WTC11 (cell line): ENCODE data around the gene ING5. TPM values are rescaled to one million over a fixed set of nuclear protein-coding genes. Genes with fewer than 3 reads are reported as not detected.
"Not testable (repeated sequence)": the region's sequence is repeated elsewhere in the genome, so short reads cannot be mapped to it uniquely, and the experiment has no call there.

Experiments used
- ATAC-seq: fragments of 200-7000 bp; cut with Tn5 transposase; 2 replicates; pipeline ENCODE4 v1.10.0; 2021; ENCODE audit warnings: mild to moderate bottlenecking, moderate library complexity
- CTCF ChIA-PET: fragments of 300-600 bp; sonication (Branson Sonifier 250); formaldehyde crosslinking; loops from one replicate; lab custom pipeline; 2021; ENCODE audit warnings: antibody characterized with exemption; lab: Charles Lee
- POLR2A ChIA-PET: fragments of 350-600 bp; sonication (Branson Sonifier 250); formaldehyde crosslinking; loops from one replicate; lab custom pipeline; 2021; ENCODE audit warnings: antibody characterized with exemption; lab: Charles Lee
- DNase-seq: peaks from one replicate; pipeline ENCODE4 v3.0.0; 2021; ENCODE audit warnings: low spot score
- H3K27ac Mint-ChIP-seq: 2 replicates; pipeline ENCODE4 v1.8.0; 2021; ENCODE audit warnings: mixed read lengths
- H3K27me3 Mint-ChIP-seq: 2 replicates; pipeline ENCODE4 v1.8.0; 2021; ENCODE audit warnings: low read depth, mild to moderate bottlenecking, moderate library complexity, mixed read lengths
- H3K36me3 Mint-ChIP-seq: 2 replicates; pipeline ENCODE4 v1.8.0; 2021; ENCODE audit warnings: mixed read lengths
- H3K4me1 Mint-ChIP-seq: 2 replicates; pipeline ENCODE4 v1.8.0; 2022; ENCODE audit warnings: mixed read lengths
- H3K4me3 Mint-ChIP-seq: 2 replicates; pipeline ENCODE4 v1.8.0; 2021; ENCODE audit warnings: mild to moderate bottlenecking, moderate library complexity, mixed read lengths
- H3K9me3 Mint-ChIP-seq: 2 replicates; pipeline ENCODE4 v1.8.0; 2021; ENCODE audit warnings: mixed read lengths
- ATF1 ChIP-seq: sonication (generic); formaldehyde crosslinking; IDR thresholded peaks from 2 replicates; pipeline ENCODE4 v1.8.1; 2023; ENCODE audit warnings: mild to moderate bottlenecking, moderate library complexity, missing genetic modification reagents
- ELF4 ChIP-seq: sonication (generic); formaldehyde crosslinking; IDR thresholded peaks from 2 replicates; pipeline ENCODE4 v1.8.1; 2022; ENCODE audit warnings: low read depth, mild to moderate bottlenecking, moderate library complexity, missing genetic modification reagents
- ESRRA ChIP-seq: sonication (generic); formaldehyde crosslinking; IDR thresholded peaks from 2 replicates; pipeline ENCODE4 v1.8.1; 2022; ENCODE audit warnings: mild to moderate bottlenecking, missing genetic modification reagents, borderline replicate concordance
- ETV6 ChIP-seq: sonication (generic); formaldehyde crosslinking; IDR thresholded peaks from 2 replicates; pipeline ENCODE4 v1.8.1; 2022; ENCODE audit warnings: mild to moderate bottlenecking, missing genetic modification reagents
- GABPB1 ChIP-seq: sonication (generic); formaldehyde crosslinking; IDR thresholded peaks from 2 replicates; pipeline ENCODE4 v1.8.1; 2023; ENCODE audit warnings: mild to moderate bottlenecking, missing genetic modification reagents
- IRF2 ChIP-seq: sonication (generic); formaldehyde crosslinking; IDR thresholded peaks from 2 replicates; pipeline ENCODE4 v1.8.0; 2022; ENCODE audit warnings: low read depth, missing genetic modification reagents, borderline replicate concordance
- MXD4 ChIP-seq: fragments of 250-450 bp; sonication (Bioruptor Pico); IDR thresholded peaks from 2 replicates; pipeline ENCODE4 v1.8.0; 2021; ENCODE audit warnings: mild to moderate bottlenecking, moderate library complexity, borderline replicate concordance
- NR1H2 ChIP-seq: sonication (generic); formaldehyde crosslinking; IDR thresholded peaks from 2 replicates; pipeline ENCODE4 v1.9.0; 2021; ENCODE audit warnings: mild to moderate bottlenecking, moderate library complexity, missing genetic modification reagents
- RELA ChIP-seq: sonication (generic); formaldehyde crosslinking; IDR thresholded peaks from 2 replicates; pipeline ENCODE4 v1.8.1; 2022; ENCODE audit warnings: missing genetic modification reagents, mild to moderate bottlenecking, borderline replicate concordance
- SOX15 ChIP-seq: fragments of 250-450 bp; sonication (Bioruptor Pico); IDR thresholded peaks from 2 replicates; pipeline ENCODE4 v1.9.0; 2021; ENCODE audit warnings: mild to moderate bottlenecking
- TCF7 ChIP-seq: sonication (generic); formaldehyde crosslinking; IDR thresholded peaks from 2 replicates; pipeline ENCODE4 v1.8.0; 2022; ENCODE audit warnings: mild to moderate bottlenecking, low read depth, missing genetic modification reagents, moderate library complexity
- ZNF263 ChIP-seq: sonication (generic); formaldehyde crosslinking; IDR thresholded peaks from 2 replicates; pipeline ENCODE4 v1.8.1; 2022; ENCODE audit warnings: low read depth, mild to moderate bottlenecking, moderate library complexity, missing genetic modification reagents
- ZNF416 ChIP-seq: fragments of 250-450 bp; sonication (Bioruptor Pico); IDR thresholded peaks from 2 replicates; pipeline ENCODE4 v1.9.0; 2021; ENCODE audit warnings: mild to moderate bottlenecking, inconsistent platforms
- ZNF423 ChIP-seq: fragments of 250-450 bp; sonication (Bioruptor Pico); IDR thresholded peaks from 2 replicates; pipeline ENCODE4 v2.1.2; 2022; ENCODE audit warnings: mild to moderate bottlenecking, moderate library complexity
- ZNF671 ChIP-seq: fragments of 250-450 bp; sonication (Bioruptor Pico); IDR thresholded peaks from 2 replicates; pipeline ENCODE4 v1.8.0; 2021; ENCODE audit warnings: mild to moderate bottlenecking
- total RNA-seq: library from RNA; stranded (reverse); gene quantifications from 3 replicates; pipeline ENCODE4 v1.2.3, GENCODE V29; 2021
- TF ChIP-seq, protein P1 (sequence below): sonication (generic); formaldehyde crosslinking; IDR thresholded peaks from 2 replicates; pipeline ENCODE4 v1.8.1; 2023; ENCODE audit warnings: mild to moderate bottlenecking, missing genetic modification reagents, borderline replicate concordance
- TF ChIP-seq, protein P2 (sequence below): sonication (generic); formaldehyde crosslinking; IDR thresholded peaks from 2 replicates; pipeline ENCODE4 v1.8.1; 2022; ENCODE audit warnings: missing genetic modification reagents, borderline replicate concordance
- TF ChIP-seq, protein P3 (sequence below): sonication (generic); formaldehyde crosslinking; IDR thresholded peaks from 2 replicates; pipeline ENCODE4 v1.8.1; 2022; ENCODE audit warnings: low read depth, missing genetic modification reagents, borderline replicate concordance
- TF ChIP-seq, protein P4 (sequence below): sonication (generic); formaldehyde crosslinking; IDR thresholded peaks from 2 replicates; pipeline ENCODE4 v1.8.0; 2022; ENCODE audit warnings: mild to moderate bottlenecking, missing genetic modification reagents

Gene ING5
- total RNA-seq, 1 experiment from 2014 or later = 43.1 TPM

DNA sequence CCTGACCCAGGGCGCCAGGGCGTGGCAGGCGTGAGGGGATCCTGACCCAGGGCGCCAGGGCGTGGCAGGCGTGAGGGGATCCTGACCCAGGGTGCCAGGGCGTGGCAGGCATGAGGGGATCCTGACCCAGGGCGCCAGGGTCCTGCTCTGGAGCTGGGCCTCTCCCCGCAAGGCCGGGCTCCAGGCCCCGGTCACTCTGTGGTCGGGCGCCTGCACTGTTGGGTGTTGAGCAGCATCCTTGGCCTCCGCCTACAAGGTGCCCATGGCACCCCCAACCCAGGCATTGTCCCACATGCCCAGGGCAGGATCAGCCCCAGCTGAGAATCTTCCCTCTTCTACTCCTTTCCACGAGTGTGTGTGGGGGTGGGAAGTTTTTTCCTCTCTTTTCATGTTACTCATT is 41.2 kb downstream of the ING5 start:
- DNase-seq, H3K9me3 Mint-ChIP-seq, H3K27me3 Mint-ChIP-seq, CTCF ChIA-PET, H3K4me1 Mint-ChIP-seq, ATAC-seq, H3K4me3 Mint-ChIP-seq, H3K27ac Mint-ChIP-seq, H3K36me3 Mint-ChIP-seq, POLR2A ChIA-PET: not testable (repeated sequence)

DNA sequence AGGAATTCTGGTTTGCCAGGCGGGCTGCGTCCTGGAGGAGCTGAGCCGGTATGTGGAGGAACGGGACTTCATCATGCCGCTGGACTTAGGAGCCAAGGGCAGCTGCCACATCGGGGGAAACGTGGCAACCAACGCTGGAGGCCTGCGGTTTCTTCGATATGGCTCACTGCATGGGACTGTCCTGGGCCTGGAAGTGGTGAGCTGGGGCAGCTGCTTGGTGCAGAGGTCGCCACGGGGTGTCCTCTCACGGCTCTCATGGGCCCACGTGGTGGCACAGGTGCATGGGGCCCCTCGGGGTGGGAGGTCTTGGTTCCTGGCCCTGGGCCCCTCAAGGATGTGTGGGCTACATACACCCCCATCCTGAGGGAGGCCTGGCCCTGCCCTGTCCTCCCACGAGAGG is 41.8 kb downstream of the ING5 start:
- ChIA-PET POLR2A (no interaction called here), CTCF (interaction anchor here (1.0 kb wide), 1 partner anchor 10 kb away, joined by 3 read pairs; the partner anchor contains the start of gene D2HGDH)
- TF ChIP-seq MXD4 (CRISPR knock-in tag) = no peak
- no peak for TF ChIP-seq ATF1
- TF ChIP-seq NR1H2 (CRISPR knock-in tag) = no peak
- TF ChIP-seq ETV6 (CRISPR knock-in tag) = no peak
- no peak for TF ChIP-seq ELF4
- no peak for TF ChIP-seq ZNF263
- no peak for TF ChIP-seq ESRRA (CRISPR knock-in tag)
- TF ChIP-seq IRF2 (CRISPR knock-in tag) = no peak
- TF ChIP-seq GABPB1 (CRISPR knock-in tag) = no peak
- TF ChIP-seq, protein P1, sequence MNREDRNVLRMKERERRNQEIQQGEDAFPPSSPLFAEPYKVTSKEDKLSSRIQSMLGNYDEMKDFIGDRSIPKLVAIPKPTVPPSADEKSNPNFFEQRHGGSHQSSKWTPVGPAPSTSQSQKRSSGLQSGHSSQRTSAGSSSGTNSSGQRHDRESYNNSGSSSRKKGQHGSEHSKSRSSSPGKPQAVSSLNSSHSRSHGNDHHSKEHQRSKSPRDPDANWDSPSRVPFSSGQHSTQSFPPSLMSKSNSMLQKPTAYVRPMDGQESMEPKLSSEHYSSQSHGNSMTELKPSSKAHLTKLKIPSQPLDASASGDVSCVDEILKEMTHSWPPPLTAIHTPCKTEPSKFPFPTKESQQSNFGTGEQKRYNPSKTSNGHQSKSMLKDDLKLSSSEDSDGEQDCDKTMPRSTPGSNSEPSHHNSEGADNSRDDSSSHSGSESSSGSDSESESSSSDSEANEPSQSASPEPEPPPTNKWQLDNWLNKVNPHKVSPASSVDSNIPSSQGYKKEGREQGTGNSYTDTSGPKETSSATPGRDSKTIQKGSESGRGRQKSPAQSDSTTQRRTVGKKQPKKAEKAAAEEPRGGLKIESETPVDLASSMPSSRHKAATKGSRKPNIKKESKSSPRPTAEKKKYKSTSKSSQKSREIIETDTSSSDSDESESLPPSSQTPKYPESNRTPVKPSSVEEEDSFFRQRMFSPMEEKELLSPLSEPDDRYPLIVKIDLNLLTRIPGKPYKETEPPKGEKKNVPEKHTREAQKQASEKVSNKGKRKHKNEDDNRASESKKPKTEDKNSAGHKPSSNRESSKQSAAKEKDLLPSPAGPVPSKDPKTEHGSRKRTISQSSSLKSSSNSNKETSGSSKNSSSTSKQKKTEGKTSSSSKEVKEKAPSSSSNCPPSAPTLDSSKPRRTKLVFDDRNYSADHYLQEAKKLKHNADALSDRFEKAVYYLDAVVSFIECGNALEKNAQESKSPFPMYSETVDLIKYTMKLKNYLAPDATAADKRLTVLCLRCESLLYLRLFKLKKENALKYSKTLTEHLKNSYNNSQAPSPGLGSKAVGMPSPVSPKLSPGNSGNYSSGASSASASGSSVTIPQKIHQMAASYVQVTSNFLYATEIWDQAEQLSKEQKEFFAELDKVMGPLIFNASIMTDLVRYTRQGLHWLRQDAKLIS = no peak
- DNase-seq (no peak), ATAC-seq (no peak)
- H3K4me1 Mint-ChIP-seq = no peaks in the 10 kb centered on the region
- H3K9me3 Mint-ChIP-seq = peaks cover 5% of the 10 kb centered on the region; the same call in 1 of the 2 replicates
- peaks cover 9% of the 10 kb centered on the region for H3K36me3 Mint-ChIP-seq
- H3K27me3 Mint-ChIP-seq = no peaks in the 10 kb centered on the region
- no peak overlapping the region for H3K4me3 Mint-ChIP-seq
- H3K27ac Mint-ChIP-seq = no peak overlapping the region

DNA sequence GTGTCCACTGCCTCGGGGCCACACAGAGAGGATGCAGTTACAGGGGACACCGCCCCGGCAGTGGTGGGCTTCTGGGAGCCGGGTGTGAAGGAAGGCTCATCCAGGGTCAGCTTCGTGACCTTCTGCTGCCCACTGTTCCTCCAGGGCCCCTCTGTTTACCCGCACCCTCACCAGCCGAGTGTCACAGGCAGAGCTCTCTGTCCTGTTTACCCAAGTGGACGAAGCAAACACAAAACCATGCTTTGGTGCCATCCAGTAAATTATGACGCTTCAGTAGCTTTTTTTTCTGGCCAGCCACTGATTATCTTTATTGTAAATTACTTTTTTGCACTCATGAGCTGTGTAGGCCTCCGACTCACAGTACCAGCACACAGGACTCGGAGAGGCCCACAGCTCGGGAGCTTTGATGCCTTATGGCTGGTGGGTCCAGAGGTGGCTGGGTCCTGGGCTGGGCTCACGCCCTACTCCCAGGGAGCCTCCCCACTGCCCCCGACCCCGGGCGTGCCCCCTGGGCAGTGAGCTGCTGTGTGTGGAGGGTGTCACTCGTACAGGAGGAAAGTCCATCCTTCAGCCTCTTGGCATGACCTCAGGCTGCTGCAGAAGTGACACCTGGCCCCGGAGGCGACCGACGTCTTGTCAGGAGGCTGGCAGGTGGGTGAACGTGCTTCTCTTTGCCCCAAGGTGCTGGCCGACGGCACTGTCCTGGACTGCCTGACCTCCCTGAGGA is 42.4 kb downstream of the ING5 start:
- TF ChIP-seq ZNF423 (CRISPR knock-in tag) = no peak
- TF ChIP-seq, protein P2, sequence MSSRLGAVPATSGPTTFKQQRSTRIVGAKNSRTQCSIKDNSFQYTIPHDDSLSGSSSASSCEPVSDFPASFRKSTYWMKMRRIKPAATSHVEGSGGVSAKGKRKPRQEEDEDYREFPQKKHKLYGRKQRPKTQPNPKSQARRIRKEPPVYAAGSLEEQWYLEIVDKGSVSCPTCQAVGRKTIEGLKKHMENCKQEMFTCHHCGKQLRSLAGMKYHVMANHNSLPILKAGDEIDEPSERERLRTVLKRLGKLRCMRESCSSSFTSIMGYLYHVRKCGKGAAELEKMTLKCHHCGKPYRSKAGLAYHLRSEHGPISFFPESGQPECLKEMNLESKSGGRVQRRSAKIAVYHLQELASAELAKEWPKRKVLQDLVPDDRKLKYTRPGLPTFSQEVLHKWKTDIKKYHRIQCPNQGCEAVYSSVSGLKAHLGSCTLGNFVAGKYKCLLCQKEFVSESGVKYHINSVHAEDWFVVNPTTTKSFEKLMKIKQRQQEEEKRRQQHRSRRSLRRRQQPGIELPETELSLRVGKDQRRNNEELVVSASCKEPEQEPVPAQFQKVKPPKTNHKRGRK (CRISPR knock-in tag) = no peak
- TF ChIP-seq, protein P3, sequence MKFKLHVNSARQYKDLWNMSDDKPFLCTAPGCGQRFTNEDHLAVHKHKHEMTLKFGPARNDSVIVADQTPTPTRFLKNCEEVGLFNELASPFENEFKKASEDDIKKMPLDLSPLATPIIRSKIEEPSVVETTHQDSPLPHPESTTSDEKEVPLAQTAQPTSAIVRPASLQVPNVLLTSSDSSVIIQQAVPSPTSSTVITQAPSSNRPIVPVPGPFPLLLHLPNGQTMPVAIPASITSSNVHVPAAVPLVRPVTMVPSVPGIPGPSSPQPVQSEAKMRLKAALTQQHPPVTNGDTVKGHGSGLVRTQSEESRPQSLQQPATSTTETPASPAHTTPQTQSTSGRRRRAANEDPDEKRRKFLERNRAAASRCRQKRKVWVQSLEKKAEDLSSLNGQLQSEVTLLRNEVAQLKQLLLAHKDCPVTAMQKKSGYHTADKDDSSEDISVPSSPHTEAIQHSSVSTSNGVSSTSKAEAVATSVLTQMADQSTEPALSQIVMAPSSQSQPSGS (CRISPR knock-in tag) = no peak
- no peak for TF ChIP-seq RELA
- TF ChIP-seq ZNF416 (CRISPR knock-in tag) = no peak
- no peak for TF ChIP-seq SOX15 (CRISPR knock-in tag)
- no peak for TF ChIP-seq TCF7 (CRISPR knock-in tag)
- no peak for TF ChIP-seq ZNF671 (CRISPR knock-in tag)
- TF ChIP-seq, protein P4, sequence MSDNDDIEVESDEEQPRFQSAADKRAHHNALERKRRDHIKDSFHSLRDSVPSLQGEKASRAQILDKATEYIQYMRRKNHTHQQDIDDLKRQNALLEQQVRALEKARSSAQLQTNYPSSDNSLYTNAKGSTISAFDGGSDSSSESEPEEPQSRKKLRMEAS (CRISPR knock-in tag) = no peak
- Mint-ChIP-seq H3K4me3 (no peak overlapping the region), H3K9me3 (peaks cover 5% of the 10 kb centered on the region; the same call in 1 of the 2 replicates), H3K4me1 (no peaks in the 10 kb centered on the region), H3K27me3 (no peaks in the 10 kb centered on the region), H3K36me3 (peaks cover 11% of the 10 kb centered on the region), H3K27ac (no peak overlapping the region)
- DNase-seq (no peak), ATAC-seq (no peak)
- CTCF ChIA-PET = interaction anchor here (1.0 kb wide), 1 partner anchor 10 kb away, joined by 3 read pairs; the partner anchor contains the start of gene D2HGDH
- POLR2A ChIA-PET = no interaction called here
